OCI-LY1 (cell line): ENCODE data around the gene IL33.

ENCODE experiments used
- EZH2 ChIP-seq: fragments of 200-600 bp; sonication (generic), shearing (Covaris generic); IDR thresholded peaks from 2 replicates; pipeline ENCODE4 v1.8.0; 2017; ENCODE audit warnings: borderline replicate concordance, mixed run types, mild to moderate bottlenecking, antibody characterized with exemption, low read length, moderate library complexity, mixed read lengths
- TF ChIP-seq, protein P1 (sequence below): fragments of 200-600 bp; sonication (generic), shearing (Covaris generic); IDR thresholded peaks from 2 replicates; pipeline ENCODE4 v1.5.1; 2017; ENCODE audit warnings: mild to moderate bottlenecking, antibody characterized with exemption, low read length, moderate library complexity, mixed read lengths

DNA sequence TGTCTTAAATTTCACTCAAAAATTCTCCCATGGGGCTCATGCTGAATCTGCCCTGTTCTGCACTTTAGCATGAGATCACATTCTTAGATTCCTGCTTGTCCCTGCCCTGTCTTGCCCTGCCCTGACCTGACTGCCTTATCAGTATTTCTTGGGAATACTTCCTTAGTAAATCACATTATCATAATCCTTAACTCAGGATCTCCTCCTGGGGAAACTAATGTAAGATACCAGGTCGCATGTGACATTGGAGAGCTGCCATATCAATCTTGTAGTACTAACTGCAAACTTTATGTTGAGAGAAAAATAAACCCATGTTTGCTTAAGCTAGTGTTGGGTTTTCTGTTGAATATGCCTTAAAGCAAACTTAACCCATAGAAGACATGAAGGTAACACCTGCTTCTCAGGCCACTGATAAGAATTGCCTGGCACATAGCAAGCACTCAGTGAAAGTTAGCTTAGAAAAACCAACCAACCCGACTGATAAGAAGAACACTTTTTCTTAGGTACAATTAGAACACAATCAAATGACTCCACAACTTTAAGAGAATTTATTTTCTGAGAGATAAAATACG, 53.3 kb downstream of the IL33 start:
- TF ChIP-seq, protein P1, sequence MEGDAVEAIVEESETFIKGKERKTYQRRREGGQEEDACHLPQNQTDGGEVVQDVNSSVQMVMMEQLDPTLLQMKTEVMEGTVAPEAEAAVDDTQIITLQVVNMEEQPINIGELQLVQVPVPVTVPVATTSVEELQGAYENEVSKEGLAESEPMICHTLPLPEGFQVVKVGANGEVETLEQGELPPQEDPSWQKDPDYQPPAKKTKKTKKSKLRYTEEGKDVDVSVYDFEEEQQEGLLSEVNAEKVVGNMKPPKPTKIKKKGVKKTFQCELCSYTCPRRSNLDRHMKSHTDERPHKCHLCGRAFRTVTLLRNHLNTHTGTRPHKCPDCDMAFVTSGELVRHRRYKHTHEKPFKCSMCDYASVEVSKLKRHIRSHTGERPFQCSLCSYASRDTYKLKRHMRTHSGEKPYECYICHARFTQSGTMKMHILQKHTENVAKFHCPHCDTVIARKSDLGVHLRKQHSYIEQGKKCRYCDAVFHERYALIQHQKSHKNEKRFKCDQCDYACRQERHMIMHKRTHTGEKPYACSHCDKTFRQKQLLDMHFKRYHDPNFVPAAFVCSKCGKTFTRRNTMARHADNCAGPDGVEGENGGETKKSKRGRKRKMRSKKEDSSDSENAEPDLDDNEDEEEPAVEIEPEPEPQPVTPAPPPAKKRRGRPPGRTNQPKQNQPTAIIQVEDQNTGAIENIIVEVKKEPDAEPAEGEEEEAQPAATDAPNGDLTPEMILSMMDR, result no peak
- TF ChIP-seq EZH2, result no peak
